Kidney (tissue), 14 donors: Measurements from ENCODE around the gene DGLUCY. TPM values are rescaled to one million over a fixed set of nuclear protein-coding genes. Genes with fewer than 3 reads are reported as not detected.
"Not testable (repeated sequence)": the region's sequence is repeated elsewhere in the genome, so short reads cannot be mapped to it uniquely, and the experiment has no call there.

Experiments used
- DNase-seq, 5 donors: peaks; one replicate each; pipeline ENCODE4 v3.0.0-alpha.2; 2013 to 2020
- FAIRE-seq: peaks from 2 replicates; lab custom pipeline; 2012; peaks lifted over from hg19 to GRCh38; lab: Jason Lieb, UNC
- H3K27ac ChIP-seq, 2 donors: one replicate each; pipeline ENCODE4 v1.7.0; 2013; ENCODE audit warnings: low read depth in 2 of 2, low read length in 2 of 2, inconsistent platforms in 1 of 2
- H3K27me3 ChIP-seq: one replicate; pipeline ENCODE4 v1.7.1; 2013; ENCODE audit warnings: low read length, inconsistent platforms; ENCODE audit not compliant: control insufficient read depth, insufficient read depth
- H3K36me3 ChIP-seq, 3 donors: one replicate each; pipeline versions ENCODE4 v1.7.0 to v1.7.1; 2013; ENCODE audit warnings: low read length in 3 of 3, control low read depth in 1 of 3, inconsistent platforms in 1 of 3; ENCODE audit not compliant: insufficient read depth in 3 of 3, control insufficient read depth in 2 of 3
- H3K4me1 ChIP-seq, 3 donors: one replicate each; pipeline versions ENCODE4 v1.7.0 to v1.7.1; 2013; ENCODE audit warnings: low read length in 3 of 3, inconsistent platforms in 1 of 3, low read depth in 1 of 3; ENCODE audit not compliant: control insufficient read depth in 2 of 3, insufficient read depth in 2 of 3
- H3K4me3 ChIP-seq, 3 donors: one replicate each; pipeline versions ENCODE4 v1.7.0 to v1.8.1; 2013; ENCODE audit warnings: low read length in 3 of 3, control low read depth in 1 of 3, inconsistent platforms in 1 of 3
- H3K9ac ChIP-seq, 3 donors: one replicate each; pipeline versions ENCODE4 v1.7.0 to v1.7.1; 2013; ENCODE audit warnings: low read length in 3 of 3, control low read depth in 1 of 3, inconsistent platforms in 1 of 3
- H3K9me3 ChIP-seq, 3 donors: one replicate each; pipeline versions ENCODE4 v1.7.0 to v1.7.1; 2013; ENCODE audit warnings: low read length in 3 of 3, control low read depth in 1 of 3, inconsistent platforms in 1 of 3; ENCODE audit not compliant: control insufficient read depth in 2 of 3, insufficient read depth in 1 of 3
- CTCF ChIP-seq: IDR thresholded peaks from 3 replicates; pipeline ENCODE4 v1.5.1; 2012; ENCODE audit warnings: mild to moderate bottlenecking, moderate library complexity, borderline replicate concordance; ENCODE audit not compliant: insufficient read depth; ENCODE audit errors: extremely low read depth
- intact Hi-C: fragments of 100-400 bp; cut with DNase I; formaldehyde crosslinking; loops from one replicate; pipeline ENCODE4 v1.11.1; 2022
- polyA plus RNA-seq: library from polyadenylated mRNA; stranded (reverse); fragments of 350-450 nt; fragmentation: Illumina TruSeq; extraction: RNeasy Lipid Tissue Mini Kit (QIAGEN cat#74804); gene quantifications from one replicate; pipeline ENCODE4 v1.2.3, GENCODE V29; 2014; ENCODE audit warnings: low read depth, low replicate concordance; ENCODE audit not compliant: insufficient read depth
- total RNA-seq: library from RNA; stranded (reverse); fragmentation: NEBNext Ultra II Directional; extraction: Animal tissue kit (Norgen Biotek cat#: 25700); gene quantifications from one replicate; pipeline ENCODE4 v1.2.1, GENCODE V29; 2021
- donor health status: control.
- donor health status: control.
- donor health status: control.
- donor health status: control.
- donor health status: control.
- donor health status: DM: yes; HTN: yes; CAD: no.
- donor health status: Normal renal cell carcinoma (clear cell type).

DGLUCY gene
- total and polyA plus RNA-seq, 2 donors from 2014 or later, result 79.7 to 83.4 TPM

GRCh38 chr14:91223028-91223783 lies 109.3 kb downstream of the DGLUCY start:
- H3K4me3 ChIP-seq, result no peak overlapping the region
- DNase-seq, result no peak
- H3K9ac ChIP-seq, result no peak overlapping the region
- peaks cover 0 to 10% (median 6%) of the 10 kb centered on the region in 3 donors for H3K4me1 ChIP-seq
- no peak for FAIRE-seq
- H3K27ac ChIP-seq, result no peak overlapping the region
- intact Hi-C loops, result no loop called here
- TF ChIP-seq CTCF, result no peak
- peaks cover 2 to 18% (median 14%) of the 10 kb centered on the region in 3 donors for H3K36me3 ChIP-seq
- H3K27me3 ChIP-seq, result no peaks in the 10 kb centered on the region
- no peaks in the 10 kb centered on the region for H3K9me3 ChIP-seq

- peaks cover 0 to 2% (median 0%) of the 10 kb centered on the region in 3 donors for H3K9me3 ChIP-seq
- intact Hi-C loops, result no loop called here
- H3K4me3 ChIP-seq, result no peak overlapping the region
- H3K27ac ChIP-seq, result no peak overlapping the region
- peaks cover 0 to 4% (median 2%) of the 10 kb centered on the region in 3 donors for H3K4me1 ChIP-seq
- FAIRE-seq (no peak), DNase-seq (no peak)
- no peak for TF ChIP-seq CTCF
- H3K27me3 ChIP-seq, result no peaks in the 10 kb centered on the region
- no peak overlapping the region for H3K9ac ChIP-seq
- H3K36me3 ChIP-seq, result peaks cover 2 to 17% (median 13%) of the 10 kb centered on the region in 3 donors
Observed at GRCh38 chr14:91225025-91225424, 111.2 kb downstream of the DGLUCY start.

- H3K27me3 ChIP-seq, H3K9ac ChIP-seq, H3K9me3 ChIP-seq, H3K4me3 ChIP-seq, H3K27ac ChIP-seq, H3K4me1 ChIP-seq, intact Hi-C loops, FAIRE-seq, DNase-seq: not testable (repeated sequence)
- H3K36me3 ChIP-seq, result peaks cover 0 to 17% (median 11%) of the 10 kb centered on the region in 3 donors
Observed at GRCh38 chr14:91226360-91226759, 112.5 kb downstream of the DGLUCY start.

GRCh38 chr14:91227183-91227628 lies 113.3 kb downstream of the DGLUCY start:
- intact Hi-C loops, result no loop called here
- no peaks in the 10 kb centered on the region for H3K27me3 ChIP-seq
- no peak for FAIRE-seq
- no peak overlapping the region for H3K4me3 ChIP-seq
- peaks cover 0 to 17% (median 10%) of the 10 kb centered on the region in 3 donors for H3K36me3 ChIP-seq
- no peak overlapping the region for H3K27ac ChIP-seq
- H3K9ac ChIP-seq, result no peak overlapping the region
- TF ChIP-seq CTCF, result no peak
- peaks cover 0 to 8% (median 0%) of the 10 kb centered on the region in 3 donors for H3K9me3 ChIP-seq
- no peak for DNase-seq
- H3K4me1 ChIP-seq, result peaks cover 0 to 2% (median 0%) of the 10 kb centered on the region in 3 donors
